Measurements from ENCODE around the gene STARD13.

STARD13 gene

DNA sequence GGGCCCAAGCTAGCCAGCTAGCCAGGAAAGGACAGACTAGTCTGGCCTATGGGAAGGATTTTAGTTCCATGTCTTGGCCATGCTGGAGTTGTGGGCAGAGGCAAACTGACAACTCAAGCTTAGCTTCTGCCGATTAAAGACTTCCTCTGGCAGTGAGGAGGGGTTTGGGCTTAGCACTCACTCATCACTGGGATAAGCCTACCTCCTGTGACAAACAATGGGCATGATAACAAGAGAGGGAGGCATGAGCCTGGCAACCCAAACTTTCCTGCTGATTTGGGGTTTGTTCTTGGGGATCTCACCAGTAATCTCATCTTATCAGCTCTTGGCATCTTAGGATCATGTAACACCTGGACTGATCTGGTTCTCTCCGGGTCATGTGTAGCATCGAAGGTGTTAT is 185.7 kb downstream of the STARD13 start:
- DNase-seq (ENCODE audit: low read depth in 2 of 3, low spot score in 2 of 3) = no peak

DNA sequence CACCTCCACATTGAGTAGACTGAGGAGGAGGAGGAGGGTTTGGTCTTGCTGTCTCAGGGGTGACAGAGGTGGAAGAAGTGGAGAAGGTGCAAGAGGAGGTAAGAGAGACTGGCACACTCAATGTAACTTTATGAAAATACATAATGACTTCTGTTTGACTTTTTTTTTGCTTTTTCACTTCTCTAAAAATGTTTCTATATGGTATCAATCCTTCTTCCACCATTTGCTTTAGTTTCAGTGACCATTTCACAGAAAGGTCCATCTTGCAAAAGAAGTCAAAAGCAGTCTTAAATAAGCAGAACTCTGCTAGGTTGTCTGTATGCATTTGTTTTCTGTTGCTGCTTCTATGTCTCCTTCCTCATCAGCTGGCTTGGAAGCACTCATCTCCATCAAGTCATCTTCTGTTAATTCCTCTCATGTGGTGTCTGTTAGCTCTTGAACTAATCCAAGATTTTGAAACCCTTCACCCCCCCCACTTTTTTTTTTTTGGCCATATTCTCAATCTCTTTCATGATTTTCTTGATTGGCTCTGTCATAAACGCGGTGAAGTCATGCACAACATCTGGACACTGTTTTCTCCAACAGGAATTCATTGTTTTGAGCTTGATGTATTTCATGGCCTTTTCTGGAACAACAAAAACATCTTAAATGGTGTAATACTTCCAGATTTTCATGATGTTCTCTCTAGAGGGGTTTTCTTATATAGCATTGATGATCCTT is 188.5 kb downstream of the STARD13 start:
- DNase-seq (ENCODE audit: low read depth in 2 of 3, low spot score in 2 of 3) = no peak

DNA sequence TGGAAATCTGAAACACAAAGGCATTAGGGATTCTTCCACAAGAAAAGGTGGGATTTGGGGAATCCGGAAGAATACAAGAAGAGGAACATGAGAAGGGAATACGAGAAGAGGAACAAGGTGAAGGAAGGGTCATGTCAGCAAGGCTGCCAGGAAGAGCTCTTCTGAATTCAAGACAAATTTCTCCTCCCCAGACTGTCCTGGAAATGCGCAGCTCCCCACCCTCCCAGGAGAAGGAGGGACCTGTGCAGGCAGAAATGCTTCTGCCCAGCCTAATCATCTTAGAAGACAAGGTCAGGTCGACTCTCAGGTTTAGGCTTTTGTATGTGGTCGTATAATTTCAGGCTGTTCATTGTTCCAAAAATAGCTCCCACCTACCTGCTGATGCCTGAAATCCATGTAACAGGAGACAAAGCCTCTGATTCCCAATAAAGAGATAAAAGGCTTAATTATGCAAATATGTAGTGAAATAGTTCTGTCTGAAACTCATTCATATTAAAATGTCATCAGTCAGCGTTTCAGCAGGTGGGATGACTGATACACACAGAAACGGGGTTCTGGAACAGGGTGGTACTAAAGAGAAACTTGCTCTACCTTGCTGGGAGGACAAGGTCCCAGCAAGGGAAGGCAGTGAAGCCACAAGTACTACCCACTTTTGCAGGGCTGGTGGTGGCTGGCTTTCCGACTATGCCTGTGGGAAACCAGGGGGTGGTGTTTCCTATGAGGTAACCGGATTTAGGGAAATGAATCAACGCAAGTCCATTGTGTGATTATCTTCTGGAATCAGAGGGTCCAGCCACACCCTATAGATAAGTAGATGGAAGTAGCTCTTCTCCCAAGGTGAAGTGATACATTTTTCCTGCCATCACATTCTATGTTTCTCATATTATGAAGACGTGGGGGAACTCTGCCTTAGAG is 193.2 kb downstream of the STARD13 start:
- no peak for DNase-seq (ENCODE audit: low read depth in 2 of 3, low spot score in 2 of 3)

DNA sequence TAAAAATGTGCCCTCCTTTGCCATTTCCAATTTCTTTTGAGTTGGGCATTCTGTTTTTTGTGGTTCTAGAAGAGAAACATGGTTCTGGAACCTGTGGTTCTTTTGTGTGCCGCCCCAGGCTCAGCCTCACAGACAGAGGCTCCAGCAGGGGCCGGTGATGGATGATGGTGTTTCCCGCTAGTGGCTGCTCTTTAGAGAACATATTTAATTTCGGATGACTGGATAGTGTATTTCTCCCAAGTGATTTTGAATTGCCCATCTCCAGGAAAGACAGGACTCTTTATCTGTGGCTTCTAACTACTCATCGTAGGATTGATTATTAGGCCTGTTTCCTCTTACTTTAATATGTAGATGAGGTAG is 194.2 kb downstream of the STARD13 start:
- no peak for DNase-seq (ENCODE audit: low read depth in 2 of 3, low spot score in 2 of 3)

DNA sequence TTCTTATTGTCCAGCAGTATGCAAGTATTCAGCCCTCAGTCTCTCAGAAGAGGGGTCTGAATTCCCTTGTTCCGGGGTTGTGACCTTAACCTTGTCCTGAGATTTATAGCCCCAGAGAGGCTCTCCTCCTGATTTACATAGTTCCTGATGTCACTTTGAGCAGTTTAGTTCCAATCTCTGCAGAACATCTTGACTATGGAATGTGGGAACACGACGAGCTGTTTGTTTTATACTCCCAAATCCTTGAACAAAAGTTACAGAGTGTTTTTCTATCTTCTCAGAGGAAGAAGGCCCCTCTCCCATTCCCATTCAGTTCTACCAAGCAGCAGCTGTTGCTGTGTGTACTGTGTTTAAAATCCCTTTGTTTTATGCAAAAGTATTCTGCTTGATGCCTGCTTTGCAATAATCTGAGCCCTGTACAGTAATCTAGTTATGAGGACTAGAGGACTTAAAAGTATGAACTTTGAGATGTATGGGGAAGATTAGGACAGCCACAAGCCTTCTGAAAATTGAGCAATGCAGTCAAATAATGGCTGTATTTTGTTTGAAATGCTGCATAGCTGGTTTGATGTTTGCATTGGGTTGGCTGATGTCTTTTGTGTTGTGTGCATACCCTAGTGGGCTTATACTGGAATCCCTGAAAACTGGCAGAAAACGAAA is 194.7 kb downstream of the STARD13 start:
- no peak for DNase-seq (ENCODE audit: low read depth in 2 of 3, low spot score in 2 of 3)

DNA sequence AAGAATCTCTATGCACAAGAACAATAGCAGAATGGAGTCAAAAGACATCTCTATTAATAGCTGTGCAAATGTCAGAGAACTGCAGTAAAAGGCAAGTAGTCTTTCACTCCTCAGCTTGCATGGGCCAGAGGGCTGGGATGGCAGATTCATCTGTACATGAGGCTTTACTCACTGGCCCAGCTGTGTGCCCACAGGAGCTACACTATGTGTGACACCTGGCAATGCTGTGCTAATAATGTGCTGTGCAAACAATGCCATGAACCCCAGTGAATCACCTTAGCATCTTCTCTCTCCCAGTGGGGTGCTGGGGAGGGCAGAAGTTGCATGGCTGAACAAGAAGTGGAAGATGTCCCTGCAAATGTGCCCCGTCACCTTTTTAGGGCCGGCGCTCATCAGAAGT is 196.2 kb downstream of the STARD13 start:
- DNase-seq (ENCODE audit: low read depth in 2 of 3, low spot score in 2 of 3) = no peak

DNA sequence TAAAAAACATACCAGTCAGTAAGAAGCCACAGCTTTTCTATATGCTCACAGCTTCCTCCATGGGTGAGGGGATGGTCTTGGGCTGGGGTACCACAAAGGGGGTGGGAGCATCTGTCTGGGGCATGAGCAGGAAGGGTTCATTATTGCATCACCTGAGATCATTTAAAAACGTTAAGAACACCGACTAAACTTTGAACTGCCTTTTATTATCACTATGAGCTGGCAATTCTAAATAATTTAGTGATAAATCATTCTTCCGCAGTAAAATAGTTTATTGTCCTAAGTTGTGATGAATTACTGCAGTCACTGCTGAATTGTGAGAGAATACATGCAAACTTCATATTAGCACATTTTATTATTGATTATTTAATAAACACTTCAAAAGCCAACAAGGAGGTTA is 197.8 kb downstream of the STARD13 start:
- no peak for DNase-seq (ENCODE audit: low read depth in 2 of 3, low spot score in 2 of 3)

DNA sequence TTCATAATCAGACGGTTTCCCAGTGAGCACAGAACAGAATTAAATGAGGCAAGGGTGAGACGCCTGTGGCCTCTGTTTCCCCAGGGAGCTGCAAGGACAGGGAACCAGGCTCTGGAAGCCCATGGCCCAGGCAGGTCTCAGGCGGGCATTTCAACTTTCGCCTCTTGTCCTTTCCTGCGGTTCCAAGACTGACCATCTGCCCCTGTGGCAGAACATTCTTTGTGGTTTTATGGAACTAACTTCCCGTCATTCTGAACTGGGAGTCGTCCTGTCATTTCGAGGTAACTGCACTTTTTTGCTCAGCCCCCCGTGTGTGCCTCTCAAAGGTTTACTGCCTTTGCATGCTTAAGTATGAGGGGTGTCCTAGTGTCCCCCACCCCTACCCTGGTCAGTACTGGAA is 198.5 kb downstream of the STARD13 start:
- no peak for DNase-seq (ENCODE audit: low read depth in 2 of 3, low spot score in 2 of 3)

DNA sequence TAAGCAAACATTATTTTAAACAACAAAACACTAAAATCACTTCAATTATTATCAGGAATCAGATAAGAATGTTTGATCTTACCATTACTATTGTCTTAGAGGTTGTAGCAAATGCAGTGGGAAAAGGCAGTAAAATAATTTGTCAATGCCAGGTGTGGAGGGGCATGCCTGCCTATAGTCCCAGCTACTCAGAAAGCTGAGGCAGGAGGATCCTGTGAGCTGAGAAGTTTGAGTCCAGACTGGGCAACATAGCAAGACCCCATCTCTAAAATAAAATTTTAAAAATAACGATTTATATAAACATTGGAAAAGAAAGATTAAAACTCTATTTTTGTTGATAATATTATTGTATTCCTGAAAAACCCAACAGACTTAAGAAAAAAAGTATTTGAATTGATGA is 202.5 kb downstream of the STARD13 start:
- DNase-seq (ENCODE audit: low read depth in 2 of 3, low spot score in 2 of 3) = no peak

DNA sequence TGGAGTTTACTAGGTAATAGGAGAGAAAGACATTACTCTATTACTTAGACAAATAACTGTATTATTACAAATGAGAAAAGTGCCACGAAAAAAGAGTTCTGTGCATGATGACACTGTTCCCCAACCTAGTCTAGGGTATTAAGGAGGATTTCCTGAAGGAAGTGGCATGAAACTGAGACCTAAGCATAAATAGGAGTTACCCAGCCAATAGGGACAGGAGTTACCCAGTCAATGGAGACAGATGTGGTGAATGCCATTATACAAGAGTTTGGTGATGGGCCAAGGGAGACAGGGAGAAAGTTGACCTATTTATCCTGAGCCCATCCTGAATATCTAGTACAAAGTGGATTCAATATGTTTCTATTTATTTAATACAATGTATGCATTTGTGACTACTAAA is 203.9 kb downstream of the STARD13 start:
- no peak for DNase-seq (ENCODE audit: low read depth in 2 of 3, low spot score in 2 of 3)

DNA sequence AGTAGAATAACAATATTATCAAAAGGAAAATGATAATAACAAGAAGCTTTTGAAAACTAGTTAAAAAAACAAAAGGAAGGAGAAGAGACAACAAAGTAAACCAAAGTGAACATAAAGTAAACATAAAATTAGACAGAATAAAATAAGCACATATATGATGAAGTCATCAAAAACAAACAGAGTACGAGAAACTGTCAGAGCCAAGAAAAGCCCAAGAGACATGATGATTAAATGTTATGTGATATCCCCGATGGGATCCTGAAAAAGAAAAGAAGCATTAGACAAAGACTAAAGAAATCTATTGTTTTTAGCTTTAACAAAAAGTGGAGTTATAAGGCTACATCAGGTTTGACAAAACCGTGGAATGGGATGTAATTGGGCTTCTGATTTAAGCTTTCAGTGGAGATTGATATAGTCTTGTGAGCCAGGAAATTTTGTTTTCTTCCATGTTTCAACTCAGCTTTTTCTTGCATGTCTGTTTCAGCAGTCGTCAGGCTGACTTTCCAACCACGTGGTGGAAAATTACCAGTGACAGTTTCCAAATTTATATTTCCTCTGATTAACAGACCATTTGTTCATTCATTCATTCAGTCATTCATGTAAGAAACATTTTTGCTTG is 204.5 kb downstream of the STARD13 start:
- DNase-seq (ENCODE audit: low read depth in 2 of 3, low spot score in 2 of 3) = no peak

DNA sequence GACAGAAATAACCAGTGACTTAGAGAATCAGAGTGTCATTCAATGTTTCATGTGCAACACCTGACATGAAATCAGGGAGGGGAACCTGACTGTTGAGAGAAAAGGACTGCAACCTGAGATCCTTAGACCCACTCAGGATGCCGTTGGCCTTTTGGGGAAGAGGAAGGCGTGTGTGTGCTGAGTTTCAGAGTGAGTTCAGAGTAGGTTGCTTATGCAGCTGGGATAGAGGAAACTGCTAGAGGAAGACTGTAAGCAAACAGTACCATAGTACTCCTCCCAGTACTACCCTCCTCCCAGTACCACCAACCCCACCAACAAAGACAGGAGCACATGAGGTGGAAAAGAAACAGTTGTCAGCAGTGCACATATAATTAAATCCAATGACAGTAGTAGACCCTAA is 205.6 kb downstream of the STARD13 start:
- no peak for DNase-seq (ENCODE audit: low read depth in 2 of 3, low spot score in 2 of 3)

DNA sequence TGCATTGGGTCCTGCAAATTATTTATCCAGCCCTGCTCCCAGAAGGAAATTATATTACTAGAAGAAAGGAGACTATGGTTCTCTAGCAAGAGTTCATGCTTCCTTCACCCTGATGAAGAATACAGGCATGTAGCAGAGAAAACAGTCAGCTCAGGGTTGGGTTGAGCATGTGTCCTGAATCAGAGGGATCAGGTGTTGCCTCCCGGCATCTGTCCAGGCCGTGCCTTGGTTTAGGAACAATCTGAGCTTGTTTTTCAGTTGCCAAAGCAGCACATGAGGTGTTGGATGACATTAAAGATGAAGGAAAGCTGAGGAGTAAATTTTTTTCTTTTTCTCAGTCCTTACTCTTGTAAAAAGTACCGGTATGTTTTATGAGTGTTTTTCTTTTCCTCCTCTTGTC is 207.3 kb downstream of the STARD13 start:
- DNase-seq (ENCODE audit: low read depth in 2 of 3, low spot score in 2 of 3) = no peak

DNA sequence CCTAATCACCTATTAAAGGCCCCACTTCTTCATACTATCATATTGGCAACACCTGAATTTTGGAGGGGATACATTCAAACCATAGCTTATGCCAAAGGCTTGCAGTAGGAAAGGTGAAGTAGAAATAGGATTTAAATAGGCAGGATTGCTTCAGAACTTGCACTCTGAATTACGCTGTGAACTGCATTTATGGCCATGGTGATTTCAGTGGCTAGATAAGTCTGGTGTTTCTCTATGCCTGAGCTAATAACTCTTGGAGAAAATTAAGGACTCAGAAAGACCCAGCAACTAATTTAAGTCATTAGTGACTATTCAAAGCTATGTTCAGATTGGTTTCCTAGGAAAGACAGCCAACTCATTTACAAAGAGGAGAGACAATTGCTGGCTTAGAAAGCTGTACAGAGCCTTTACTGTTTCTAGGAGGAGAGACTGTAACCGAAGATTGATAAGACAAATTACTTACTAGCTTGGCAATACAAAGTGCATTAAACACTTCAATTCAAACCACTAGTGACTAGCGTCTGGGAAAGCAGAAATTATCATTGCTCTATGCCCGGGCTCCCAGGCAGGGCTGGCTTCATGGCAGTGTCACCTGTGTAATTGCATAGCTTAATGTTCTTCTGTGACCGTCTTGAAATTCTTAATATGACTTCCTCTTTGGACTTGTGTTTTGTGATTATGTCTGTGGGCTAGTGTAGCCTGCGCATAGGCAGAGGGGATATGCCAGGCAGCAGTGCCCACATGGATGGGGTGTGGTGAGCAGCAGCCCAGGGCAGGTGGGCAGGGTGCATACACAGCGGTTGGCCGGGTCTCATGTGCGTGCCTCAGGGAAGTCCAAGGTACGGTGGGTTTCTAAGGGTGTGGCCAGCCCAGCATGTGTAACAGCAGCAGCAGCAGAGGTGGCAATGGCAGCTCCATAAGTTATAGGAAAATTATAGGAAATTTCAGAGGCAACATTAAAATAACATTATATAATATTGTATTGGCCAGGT is 209.3 kb downstream of the STARD13 start:
- no peak for DNase-seq (ENCODE audit: low read depth in 2 of 3, low spot score in 2 of 3)

DNA sequence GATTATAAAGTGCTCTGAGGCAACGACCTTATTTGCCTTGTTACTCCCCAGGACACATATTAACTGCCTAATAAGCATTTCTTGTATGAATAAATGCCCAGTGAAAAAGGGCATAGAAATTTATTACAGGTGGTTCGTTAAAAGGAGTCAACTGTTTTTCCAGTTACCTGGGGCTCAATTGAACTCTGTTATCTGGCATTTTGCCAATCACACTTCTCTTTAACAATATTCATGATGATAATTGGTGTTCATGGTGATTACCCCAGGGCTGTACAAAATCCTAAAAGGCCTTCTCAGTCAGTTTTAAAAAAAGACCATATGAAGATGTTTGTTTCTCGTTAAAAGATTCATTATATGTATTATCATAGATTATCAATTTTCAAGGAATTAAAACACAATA is 212.2 kb downstream of the STARD13 start:
- no peak for DNase-seq (ENCODE audit: low read depth in 2 of 3, low spot score in 2 of 3)

DNA sequence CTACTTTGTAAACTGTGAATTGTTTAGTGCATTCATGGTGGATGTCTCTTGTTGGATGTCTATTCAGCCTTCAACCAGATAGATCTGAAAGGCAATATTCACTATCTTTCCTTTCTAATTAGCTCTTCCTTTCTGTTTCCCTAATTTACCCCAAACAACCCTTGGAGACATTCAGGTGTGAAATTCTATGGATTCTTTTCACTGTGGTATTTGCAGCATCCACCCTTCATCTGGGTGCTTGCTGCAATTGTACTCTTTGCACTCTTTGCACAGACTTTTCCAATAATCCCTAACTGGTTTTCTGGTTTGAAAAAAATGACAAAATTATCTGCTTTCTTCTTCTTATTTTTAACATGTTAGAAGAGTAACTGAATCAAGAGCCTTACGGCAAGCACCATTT is 212.8 kb downstream of the STARD13 start:
- no peak for DNase-seq (ENCODE audit: low read depth in 2 of 3, low spot score in 2 of 3)

DNA sequence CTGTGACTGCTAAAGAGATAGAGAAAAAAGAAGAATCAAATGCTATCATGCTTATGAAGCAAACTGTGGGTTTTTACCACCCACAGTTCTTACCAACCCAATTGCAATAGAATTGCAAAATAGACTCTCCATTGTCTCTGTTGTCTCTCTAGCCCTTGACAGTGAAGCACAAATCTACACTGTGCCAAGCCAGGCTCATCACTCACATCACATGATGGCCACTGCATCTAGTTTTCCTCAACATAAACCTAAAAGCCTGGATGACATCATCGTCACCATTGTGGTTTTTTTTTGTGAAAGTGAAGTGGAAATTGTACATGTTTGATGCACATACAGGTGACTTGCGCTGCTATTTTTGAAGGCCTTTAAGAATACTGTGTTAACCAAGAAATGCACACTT is 213.3 kb downstream of the STARD13 start:
- no peak for DNase-seq (ENCODE audit: low read depth in 2 of 3, low spot score in 2 of 3)

DNA sequence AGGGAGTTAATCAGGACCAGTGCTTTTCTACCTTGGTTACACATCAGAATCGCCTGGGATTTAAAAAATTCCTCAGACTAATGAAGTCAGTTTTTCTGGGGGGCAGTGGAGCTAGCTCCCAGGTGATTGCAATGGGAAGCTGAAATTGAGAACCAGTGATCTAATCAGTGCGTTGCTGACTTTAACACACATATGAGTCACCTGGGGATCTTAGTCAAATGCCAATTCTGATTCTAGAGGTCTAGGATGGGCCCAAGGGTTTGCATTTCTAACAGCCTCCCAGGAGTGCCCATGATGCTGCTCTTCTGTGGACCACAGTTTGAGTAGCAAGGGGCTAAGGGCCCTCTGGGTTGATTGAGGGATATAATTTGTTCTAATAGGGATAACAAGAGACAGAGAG is 214.8 kb downstream of the STARD13 start:
- no peak for DNase-seq (ENCODE audit: low read depth in 2 of 3, low spot score in 2 of 3)

DNA sequence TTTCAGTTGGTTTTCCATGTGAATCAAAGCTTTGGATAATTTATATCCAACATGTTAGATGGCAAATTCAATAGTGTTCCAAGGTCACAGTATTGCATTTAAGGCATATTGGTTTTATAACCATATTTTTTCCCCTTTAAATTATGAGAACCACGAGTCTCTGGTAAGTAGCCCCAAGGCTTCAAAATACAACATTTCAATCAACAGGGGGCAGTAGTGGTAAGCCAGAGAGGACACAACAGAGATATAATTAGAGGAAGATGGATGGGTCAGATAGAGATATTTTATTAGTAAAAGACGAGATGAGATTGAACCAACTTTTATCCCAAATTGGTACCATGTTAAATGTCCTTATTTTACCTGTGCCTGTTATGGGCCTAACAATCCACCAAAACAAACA is 216.2 kb downstream of the STARD13 start:
- no peak for DNase-seq (ENCODE audit: low read depth in 2 of 3, low spot score in 2 of 3)

DNA sequence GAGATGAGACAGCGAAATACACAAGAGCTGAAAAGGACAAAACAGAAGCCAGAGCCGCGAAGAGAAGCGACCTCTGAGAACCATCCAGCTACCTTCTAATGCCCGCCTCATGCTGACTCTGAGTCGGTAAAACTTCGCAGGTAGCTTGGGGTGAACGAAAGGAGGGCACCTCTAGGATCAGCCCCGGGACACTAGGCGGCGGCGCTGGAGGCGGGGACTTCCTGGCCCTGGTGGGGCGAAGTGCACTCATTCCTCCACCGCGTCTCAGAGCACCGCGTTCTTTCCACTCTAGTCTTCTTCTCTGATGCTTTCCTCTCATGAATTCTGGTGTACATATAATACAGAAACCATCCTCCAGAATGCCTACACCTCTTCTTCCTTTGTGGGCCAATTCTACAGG is 219.2 kb downstream of the STARD13 start:
- no peak for DNase-seq (ENCODE audit: low read depth in 2 of 3, low spot score in 2 of 3)

DNA sequence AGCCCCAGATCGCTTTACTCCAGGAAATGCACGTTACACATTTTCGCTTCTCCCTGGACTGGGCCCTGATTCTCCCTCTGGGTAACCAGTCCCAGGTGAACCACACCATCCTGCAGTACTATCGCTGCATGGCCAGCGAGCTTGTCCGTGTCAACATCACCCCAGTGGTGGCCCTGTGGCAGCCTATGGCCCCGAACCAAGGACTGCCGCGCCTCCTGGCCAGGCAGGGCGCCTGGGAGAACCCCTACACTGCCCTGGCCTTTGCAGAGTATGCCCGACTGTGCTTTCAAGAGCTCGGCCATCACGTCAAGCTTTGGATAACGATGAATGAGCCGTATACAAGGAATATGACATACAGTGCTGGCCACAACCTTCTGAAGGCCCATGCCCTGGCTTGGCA is 224.7 kb downstream of the STARD13 start:
- no peak for DNase-seq (ENCODE audit: low read depth in 2 of 3, low spot score in 2 of 3)

Data from activated CD8-positive, alpha-beta memory T cell treated with anti-CD3 and anti-CD28 coated beads for 48 hours (primary cell).